Endothelial cell of umbilical vein (primary cell): ENCODE results near the gene CHST15. TPM values are rescaled to one million over a fixed set of nuclear protein-coding genes. Genes with fewer than 3 reads are reported as not detected.

Experiments used
- BruUV-seq: library from RNA; stranded (reverse); fragments of 400-500 nt; replicated peaks from 2 replicates; lab custom pipeline; 2021; lab: Mats Ljungman, UMichigan
- CTCF ChIA-PET: fragments of 300-600, 350-600 bp; sonication (Branson Sonifier 250); formaldehyde crosslinking; loops from one replicate; lab custom pipeline; 2021; ENCODE audit warnings: antibody characterized with exemption, inconsistent platforms; lab: Charles Lee
- POLR2A ChIA-PET: fragments of 300-600, 350-600 bp; sonication (Branson Sonifier 250); formaldehyde crosslinking; loops from one replicate; lab custom pipeline; 2021; ENCODE audit warnings: antibody characterized with exemption, inconsistent platforms; lab: Charles Lee
- DNase-seq: peaks from one replicate; pipeline ENCODE4 v3.0.0-alpha.2; 2011; ENCODE audit warnings: low read depth, low spot score
- FAIRE-seq: peaks from 2 replicates; lab custom pipeline; 2011; peaks lifted over from hg19 to GRCh38; lab: Jason Lieb, UNC
- H2AFZ ChIP-seq: 2 replicates; pipeline ENCODE4 v1.6.0; 2012; ENCODE audit warnings: low read depth, low read length, control low read depth, inconsistent platforms
- H3K27ac ChIP-seq: 2 replicates; pipeline ENCODE4 v1.5.1; 2011; ENCODE audit warnings: low read depth, mild to moderate bottlenecking, control low read depth, low read length, moderate library complexity; ENCODE audit not compliant: insufficient read depth
- H3K27me3 ChIP-seq, 2 experiments: 2 replicates each; pipeline versions ENCODE4 v1.6.0 to v1.6.1; 2011; ENCODE audit warnings: low read length in 2 of 2, mixed read lengths in 1 of 2; ENCODE audit not compliant: control insufficient read depth in 2 of 2, insufficient read depth in 2 of 2
- H3K36me3 ChIP-seq, 2 experiments: 2 replicates in 1 of 2; 3 replicates in 1 of 2; pipeline ENCODE4 v1.5.1; 2011; ENCODE audit warnings: low read length in 2 of 2, mild to moderate bottlenecking in 1 of 2, moderate library complexity in 1 of 2; ENCODE audit not compliant: control insufficient read depth in 2 of 2, insufficient read depth in 2 of 2; ENCODE audit errors: extremely low read depth in 1 of 2
- H3K4me1 ChIP-seq: 3 replicates; pipeline ENCODE4 v1.5.1; 2011; ENCODE audit warnings: mild to moderate bottlenecking, low read length; ENCODE audit not compliant: control insufficient read depth, insufficient read depth; ENCODE audit errors: extremely low read depth
- H3K4me2 ChIP-seq: 2 replicates; pipeline ENCODE4 v1.6.1; 2011; ENCODE audit warnings: low read length, control low read depth, mixed read lengths; ENCODE audit not compliant: insufficient read depth
- H3K4me3 ChIP-seq, 3 experiments: fragments of 200-600 bp in 1 of 3; sonication (generic), shearing (Covaris generic) in 1 of 3; replicated peaks in 1 of 3; 2 replicates each; pipeline ENCODE4 v1.5.1; 2011 to 2016; ENCODE audit warnings: control low read depth in 3 of 3, low read length in 3 of 3, mild to moderate bottlenecking in 2 of 3, inconsistent platforms in 1 of 3, low read depth in 1 of 3, moderate library complexity in 1 of 3; ENCODE audit not compliant: insufficient read depth in 1 of 3
- H3K79me2 ChIP-seq: 2 replicates; pipeline ENCODE4 v1.6.0; 2012; ENCODE audit warnings: low read length, inconsistent platforms; ENCODE audit not compliant: control insufficient read depth, insufficient read depth
- H3K9ac ChIP-seq: replicated peaks from 2 replicates; pipeline ENCODE3; 2011; ENCODE audit warnings: low read length, control low read depth; ENCODE audit not compliant: insufficient read depth; ENCODE audit errors: extremely low read depth
- H3K9me1 ChIP-seq: replicated peaks from 3 replicates; pipeline ENCODE4 v1.6.0; 2011; ENCODE audit warnings: mild to moderate bottlenecking, low read length; ENCODE audit not compliant: control insufficient read depth, insufficient read depth; ENCODE audit errors: extremely low read depth
- H3K9me3 ChIP-seq: replicated peaks from 2 replicates; pipeline ENCODE4 v1.5.1; 2012; ENCODE audit warnings: low read length, inconsistent platforms; ENCODE audit not compliant: control insufficient read depth, insufficient read depth
- H4K20me1 ChIP-seq: replicated peaks from 2 replicates; pipeline ENCODE3; 2011; ENCODE audit warnings: mild to moderate bottlenecking, low read length; ENCODE audit not compliant: control insufficient read depth, insufficient read depth; ENCODE audit errors: extremely low read depth
- EZH2 ChIP-seq: IDR thresholded peaks from 2 replicates; pipeline ENCODE4 v1.6.1; 2012; ENCODE audit warnings: borderline replicate concordance, low read depth, mild to moderate bottlenecking, moderate library complexity, low read length, inconsistent platforms; ENCODE audit not compliant: severe bottlenecking
- FOS ChIP-seq: IDR thresholded peaks from 2 replicates; pipeline ENCODE4 v1.6.1; 2011; ENCODE audit warnings: mild to moderate bottlenecking, low read length, moderate library complexity, borderline replicate concordance; ENCODE audit not compliant: insufficient read depth
- GATA2 ChIP-seq: IDR thresholded peaks from 2 replicates; pipeline ENCODE4 v1.7.0; 2011; ENCODE audit warnings: low read depth, mild to moderate bottlenecking, moderate library complexity, mixed read lengths, low read length; ENCODE audit not compliant: insufficient read length, insufficient read depth
- JUN ChIP-seq: IDR thresholded peaks from 2 replicates; pipeline ENCODE4 v1.6.1; 2011; ENCODE audit warnings: borderline replicate concordance, low read depth; ENCODE audit not compliant: insufficient read length, insufficient read depth
- MAX ChIP-seq: IDR thresholded peaks from 2 replicates; pipeline ENCODE4 v1.6.1; 2011; ENCODE audit not compliant: insufficient read depth, insufficient read length
- MYC ChIP-seq: IDR thresholded peaks from one replicate; pipeline ENCODE4 v1.6.1; 2011; ENCODE audit warnings: mild to moderate bottlenecking, low read depth, low read length
- POLR2A ChIP-seq: IDR thresholded peaks from 2 replicates; pipeline ENCODE4 v1.6.1; 2012; ENCODE audit warnings: low read depth, mild to moderate bottlenecking, control low read depth, low read length
- POLR2AphosphoS5 ChIP-seq: IDR thresholded peaks from 2 replicates; pipeline ENCODE4 v1.6.1; 2012; ENCODE audit warnings: low read depth, mild to moderate bottlenecking, control low read depth, low read length, moderate library complexity; ENCODE audit not compliant: insufficient read depth
- dilution Hi-C: fragments of 300-500 bp; cut with MboI; formaldehyde crosslinking; loops from one replicate; pipeline ENCODE4 v1.15.0; 2019; ENCODE audit warnings: low sequenced_read_pairs; ENCODE audit not compliant: extremely low pct_ligation_motif_present
- intact Hi-C: fragments of 100-400 bp; cut with micrococcal nuclease; formaldehyde crosslinking; loops from one replicate; pipeline ENCODE4 v1.10.0; 2022
- polyA plus RNA-seq, 4 experiments: library from polyadenylated mRNA; depleted of rRNA in 3 of 4; stranded (reverse) in 3 of 4; unstranded in 1 of 4; fragments of >200 nt; gene quantifications; 2 replicates each; pipeline versions ENCODE4 v1.2.1 to v1.2.3, GENCODE V29; 2011 to 2012; ENCODE audit warnings: missing spikeins in 1 of 4
- total RNA-seq: library from RNA; stranded (reverse); gene quantifications from 2 replicates; pipeline ENCODE4 v1.2.3, GENCODE V29; 2021
- TF ChIP-seq, protein P1 (sequence below), 2 donors: IDR thresholded peaks; 1 replicate in 1 of 2; 2 replicates in 1 of 2; pipeline ENCODE4 v1.5.1; 2011; ENCODE audit warnings: low read length in 2 of 2, mild to moderate bottlenecking in 2 of 2, moderate library complexity in 2 of 2, control low read depth in 1 of 2, inconsistent platforms in 1 of 2, low read depth in 1 of 2; ENCODE audit not compliant: insufficient read depth in 1 of 2; ENCODE audit errors: extremely low read depth in 1 of 2

The CHST15 gene
- total and polyA plus RNA-seq, 2 donors (not counting 3 experiments of a cell fraction or from before 2014, with no cell fraction given) = 23.1 to 29.2 TPM

DNA sequence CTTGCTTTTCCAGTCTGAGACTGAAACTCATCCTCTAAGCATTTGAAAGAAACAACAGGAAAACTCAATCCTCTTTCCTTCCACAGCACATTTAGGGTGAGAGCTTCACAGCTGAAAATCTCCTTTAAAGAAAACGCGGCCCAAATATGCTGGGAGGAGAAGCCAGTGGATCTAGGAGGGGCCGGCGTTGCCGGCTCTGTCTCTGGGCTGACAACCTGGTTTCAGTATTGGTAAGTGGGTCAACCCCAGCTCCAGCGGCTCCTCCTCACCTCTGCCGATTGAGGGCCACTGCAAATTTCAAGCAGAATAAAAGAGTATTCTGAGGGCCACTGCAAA, 126.5 kb downstream of the CHST15 start:
- BruUV-seq = no TSS peak
- ChIA-PET CTCF (interaction anchor here (0.7 to 5.1 kb wide), 7 partner anchors 266 to 422 kb away, joined by 3 to 122 read pairs (median 11); no protein-coding TSS in a partner anchor), POLR2A (no interaction called here)
- Histone ChIP-seq H3K4me3 (no peak overlapping the region), H3K9me3 (no peaks in the 10 kb centered on the region), H3K36me3 (no peaks in the 10 kb centered on the region), H3K9ac (no peak overlapping the region), H3K27me3 (peaks cover 0 to 2% of the 10 kb centered on the region in 2 experiments), H3K4me2 (no peak overlapping the region), H3K27ac (no peak overlapping the region), H3K9me1 (no peaks in the 10 kb centered on the region), H3K79me2 (no peaks in the 10 kb centered on the region), H4K20me1 (no peaks in the 10 kb centered on the region), H3K4me1 (no peaks in the 10 kb centered on the region), H2AFZ (no peak overlapping the region)
- DNase-seq = no peak
- TF ChIP-seq POLR2AphosphoS5 (no peak), POLR2A (no peak), MYC (no peak), GATA2 (no peak), MAX (no peak)
- FAIRE-seq = no peak
- intact Hi-C loops = loop anchor here (1.0 to 10.0 kb wide), 5 partner anchors 212 to 835 kb away; no protein-coding TSS in a partner anchor
- dilution Hi-C loops = no loop called here

DNA sequence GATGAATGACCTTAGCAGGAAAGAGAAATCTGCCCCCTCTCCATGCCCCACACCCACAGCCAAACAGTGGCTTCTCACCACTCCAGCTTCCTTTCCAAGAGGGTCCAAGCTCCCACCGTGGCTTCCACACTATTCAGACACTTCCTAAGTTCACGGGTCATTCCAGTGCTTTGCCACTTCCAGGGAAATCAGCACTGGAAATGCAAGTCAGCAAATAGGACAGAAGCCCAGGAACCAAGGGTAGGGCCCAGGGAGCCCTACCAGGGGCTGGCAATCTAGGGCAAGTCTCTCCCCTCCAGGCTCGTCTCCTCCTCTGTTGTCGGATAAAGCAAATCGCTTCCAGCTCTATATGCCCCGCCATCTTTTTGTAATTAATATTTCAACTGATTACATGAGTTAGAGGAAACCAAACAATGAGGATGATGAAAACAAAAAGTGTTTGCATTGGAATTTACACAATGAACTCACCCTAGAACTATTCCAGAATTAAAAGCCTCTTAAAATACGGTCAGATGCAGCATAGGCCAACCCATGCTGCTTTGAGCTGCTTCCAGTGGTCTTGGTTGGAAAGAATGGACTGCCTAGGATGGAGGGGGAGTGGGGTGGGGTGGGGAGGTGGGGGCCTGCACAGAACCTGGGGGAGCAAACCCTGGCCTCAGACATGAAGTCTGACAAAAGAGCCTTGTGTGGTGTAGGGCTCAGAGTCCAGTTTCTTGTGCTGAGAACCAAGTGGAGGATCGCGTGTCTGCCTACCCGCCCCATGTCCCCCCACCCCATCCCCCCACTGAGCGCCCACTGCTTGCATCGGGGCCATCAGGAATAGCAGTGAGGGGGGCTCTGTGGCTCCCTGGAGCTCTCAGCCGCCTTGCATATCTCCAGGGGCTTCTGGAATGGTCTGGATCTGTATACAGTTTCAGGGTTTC, 127.2 kb downstream of the CHST15 start:
- FAIRE-seq (no peak), DNase-seq (no peak)
- no peaks in the 10 kb centered on the region for H3K36me3 ChIP-seq
- H3K9me3 ChIP-seq = no peaks in the 10 kb centered on the region
- no peaks in the 10 kb centered on the region for H3K9me1 ChIP-seq
- H3K27ac ChIP-seq = no peak overlapping the region
- H2AFZ ChIP-seq = no peak overlapping the region
- TF ChIP-seq, protein P1, sequence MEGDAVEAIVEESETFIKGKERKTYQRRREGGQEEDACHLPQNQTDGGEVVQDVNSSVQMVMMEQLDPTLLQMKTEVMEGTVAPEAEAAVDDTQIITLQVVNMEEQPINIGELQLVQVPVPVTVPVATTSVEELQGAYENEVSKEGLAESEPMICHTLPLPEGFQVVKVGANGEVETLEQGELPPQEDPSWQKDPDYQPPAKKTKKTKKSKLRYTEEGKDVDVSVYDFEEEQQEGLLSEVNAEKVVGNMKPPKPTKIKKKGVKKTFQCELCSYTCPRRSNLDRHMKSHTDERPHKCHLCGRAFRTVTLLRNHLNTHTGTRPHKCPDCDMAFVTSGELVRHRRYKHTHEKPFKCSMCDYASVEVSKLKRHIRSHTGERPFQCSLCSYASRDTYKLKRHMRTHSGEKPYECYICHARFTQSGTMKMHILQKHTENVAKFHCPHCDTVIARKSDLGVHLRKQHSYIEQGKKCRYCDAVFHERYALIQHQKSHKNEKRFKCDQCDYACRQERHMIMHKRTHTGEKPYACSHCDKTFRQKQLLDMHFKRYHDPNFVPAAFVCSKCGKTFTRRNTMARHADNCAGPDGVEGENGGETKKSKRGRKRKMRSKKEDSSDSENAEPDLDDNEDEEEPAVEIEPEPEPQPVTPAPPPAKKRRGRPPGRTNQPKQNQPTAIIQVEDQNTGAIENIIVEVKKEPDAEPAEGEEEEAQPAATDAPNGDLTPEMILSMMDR (IDR thresholded peaks at IDR 0.05; ENCODE audit: extremely low read depth in 1 of 2, insufficient read depth in 1 of 2, low read depth in 1 of 2, low read length in 2 of 2) = no peak
- TF ChIP-seq POLR2AphosphoS5 (no peak), JUN (no peak), POLR2A (no peak), MAX (no peak), MYC (no peak), EZH2 (no peak), FOS (no peak), GATA2 (no peak)
- CTCF ChIA-PET = interaction anchor here (1.6 to 5.1 kb wide), 4 partner anchors 378 to 423 kb away, joined by 5 to 122 read pairs (median 12); no protein-coding TSS in a partner anchor
- H3K4me2 ChIP-seq = no peak overlapping the region
- POLR2A ChIA-PET = no interaction called here
- no peak overlapping the region for H3K9ac ChIP-seq
- H4K20me1 ChIP-seq = no peaks in the 10 kb centered on the region
- no peaks in the 10 kb centered on the region for H3K79me2 ChIP-seq
- dilution Hi-C loops = no loop called here
- intact Hi-C loops = loop anchor here (5.0 to 10.0 kb wide), 3 partner anchors 211 to 834 kb away; no protein-coding TSS in a partner anchor
- no peaks in the 10 kb centered on the region for H3K27me3 ChIP-seq
- BruUV-seq = no TSS peak
- no peak overlapping the region for H3K4me3 ChIP-seq
- no peaks in the 10 kb centered on the region for H3K4me1 ChIP-seq
